CD1c-positive myeloid dendritic cell (primary cell): ENCODE results near the gene MBD2.

Experiments
- DNase-seq: peaks from one replicate; pipeline ENCODE4 v3.0.0-alpha.2; 2016; ENCODE audit errors: extremely low spot score

Gene MBD2

GRCh38 chr18:54102123-54102522 lies 122.3 kb downstream of the MBD2 start:
- no peak for DNase-seq
